Measurements from ENCODE around the gene DOK4.
A peak's percentile ranks its signal among the peaks of the same experiment; 100 is the strongest.
"Not testable (repeated sequence)": the region's sequence is repeated elsewhere in the genome, so short reads cannot be mapped to it uniquely, and the experiment has no call there.

The DOK4 gene

DNA sequence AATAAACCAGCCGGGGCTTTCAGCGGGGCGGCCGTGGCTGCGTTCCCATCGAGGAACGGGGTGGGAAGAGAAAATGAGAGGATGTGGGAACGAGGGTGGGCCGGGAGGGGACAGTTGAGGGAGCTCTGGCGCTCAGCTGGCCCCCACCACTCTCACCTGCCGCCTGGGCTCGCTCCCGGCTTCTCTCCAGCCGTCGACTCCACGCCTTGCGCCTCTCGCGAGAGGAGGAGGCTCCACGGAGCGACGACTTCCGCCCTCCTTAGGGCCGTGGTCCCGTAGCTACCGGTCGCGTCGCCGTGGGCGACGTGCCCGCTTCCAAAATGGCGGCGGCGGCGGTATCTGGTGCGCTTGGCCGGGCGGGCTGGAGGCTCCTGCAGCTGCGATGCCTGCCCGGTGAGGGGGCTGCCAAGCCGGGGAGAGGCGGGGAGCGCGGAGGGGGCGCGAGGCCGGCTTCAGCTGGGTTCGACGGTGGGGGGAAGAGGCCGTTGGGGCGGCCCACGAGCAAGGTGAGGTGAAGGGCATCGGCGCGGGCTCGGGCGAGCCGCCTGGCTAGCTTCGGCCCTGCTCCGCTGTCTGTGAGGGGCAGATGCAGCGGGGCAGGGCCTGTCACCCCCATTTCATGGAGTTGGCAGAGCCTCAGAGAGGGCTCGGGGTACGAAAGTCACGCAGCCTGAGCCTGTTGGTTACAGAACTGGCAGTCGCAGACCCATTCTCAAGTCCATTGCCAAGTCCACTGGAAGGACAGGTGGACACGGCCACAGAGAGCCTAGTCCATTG, 38.9 kb downstream of the DOK4 start, which contains the start of the genes CIAPIN1 and COQ9:
Gene CIAPIN1 (minus strand): TSS at position 200 of the 777 bp plus-strand sequence. CDS start 6,457 bp downstream, outside the sequence.
Gene COQ9 (plus strand): TSS at position 294 of the 777 bp plus-strand sequence. CDS start 27 bp downstream, at position 321.
- Histone ChIP-seq H3K27ac (ENCODE audit: insufficient read depth, low read length, poor library complexity, severe bottlenecking) (peak within 1 kb of the TSS; percentile 84), H3K36me3 (ENCODE audit: control insufficient read depth, insufficient read depth, low read length) (peaks cover 1% of the 10 kb centered on the region), H3K4me1 (ENCODE audit: control insufficient read depth, insufficient read depth, low read length, poor library complexity, severe bottlenecking) (peaks cover 3% of the 10 kb centered on the region), H3K9me3 (ENCODE audit: control insufficient read depth, low read length) (no peaks in the 10 kb centered on the region), H3K27me3 (replicated peaks; ENCODE audit: control insufficient read depth, insufficient read depth, low read length, poor library complexity, severe bottlenecking) (no peaks in the 10 kb centered on the region), H3K4me3 (ENCODE audit: insufficient read depth, low read depth, low read length, poor library complexity, severe bottlenecking) (peak within 1 kb of the TSS; percentile 94)
- peak; percentile 80 to 91 (median 88) for DNase-seq

DNA sequence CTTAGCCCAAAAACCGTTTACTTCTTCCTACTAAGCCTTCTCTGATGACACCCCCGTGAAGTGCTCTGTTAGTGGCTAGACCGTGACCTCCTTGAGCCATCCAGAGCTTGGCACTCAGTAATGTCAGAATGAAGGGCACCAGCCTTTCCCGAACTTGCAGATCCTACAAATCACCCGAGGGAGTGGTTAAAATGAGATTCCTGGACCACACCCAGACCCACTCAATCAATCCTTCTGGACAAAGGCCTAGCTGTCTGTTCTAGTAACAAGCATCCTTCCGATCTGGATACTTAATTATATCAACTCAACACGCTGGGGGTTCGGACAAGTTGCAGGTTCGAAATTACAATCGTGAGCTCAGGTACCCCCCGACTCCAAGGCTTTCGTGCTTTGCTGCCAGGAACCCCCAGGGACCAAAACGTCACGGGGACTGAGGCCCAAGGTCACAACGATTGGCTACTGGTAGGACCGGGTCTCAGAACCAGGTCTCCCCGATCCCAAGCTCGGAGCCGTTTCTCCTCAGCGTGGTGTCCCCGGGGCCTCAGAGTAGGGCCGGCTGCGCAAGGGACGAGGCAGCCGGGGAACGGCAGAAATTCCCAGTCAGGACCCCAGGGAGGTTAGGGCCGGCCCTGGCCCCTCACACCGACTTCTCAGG, 39.6 kb downstream of the DOK4 start:
- H3K9me3 ChIP-seq (ENCODE audit: control insufficient read depth, low read length), result no peaks in the 10 kb centered on the region
- H3K27ac ChIP-seq (ENCODE audit: insufficient read depth, low read length, poor library complexity, severe bottlenecking), result peak overlapping the region; percentile 84
- H3K36me3 ChIP-seq (ENCODE audit: control insufficient read depth, insufficient read depth, low read length), result no peaks in the 10 kb centered on the region
- peaks cover 3% of the 10 kb centered on the region for H3K4me1 ChIP-seq (ENCODE audit: control insufficient read depth, insufficient read depth, low read length, poor library complexity, severe bottlenecking)
- peak in 1 of 3 donors; percentile 5 for DNase-seq
- H3K27me3 ChIP-seq (replicated peaks; ENCODE audit: control insufficient read depth, insufficient read depth, low read length, poor library complexity, severe bottlenecking), result no peaks in the 10 kb centered on the region
- peak overlapping the region; percentile 94 for H3K4me3 ChIP-seq (ENCODE audit: insufficient read depth, low read depth, low read length, poor library complexity, severe bottlenecking)

DNA sequence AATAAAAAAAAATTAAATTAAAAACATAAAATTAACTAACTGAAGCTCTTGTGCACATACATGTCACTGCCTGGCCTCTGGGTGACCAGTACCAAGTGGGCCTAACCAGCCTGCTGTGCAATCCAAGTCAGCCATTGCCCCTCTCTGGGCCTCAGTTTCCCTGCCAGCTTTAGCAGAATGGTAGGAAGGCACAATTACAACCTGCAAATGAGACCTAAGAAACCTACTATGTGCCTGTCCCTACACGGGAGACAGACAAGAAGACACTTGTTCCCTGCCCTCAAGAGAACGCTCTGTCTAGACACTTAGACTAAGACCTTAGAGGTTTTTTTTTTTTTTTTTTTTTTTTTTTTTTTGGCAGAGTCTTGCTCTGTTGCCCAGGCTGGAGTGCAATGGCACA, 40.8 kb downstream of the DOK4 start:
- no peak for DNase-seq
- peaks cover 6% of the 10 kb centered on the region for H3K36me3 ChIP-seq (ENCODE audit: control insufficient read depth, insufficient read depth, low read length)

DNA sequence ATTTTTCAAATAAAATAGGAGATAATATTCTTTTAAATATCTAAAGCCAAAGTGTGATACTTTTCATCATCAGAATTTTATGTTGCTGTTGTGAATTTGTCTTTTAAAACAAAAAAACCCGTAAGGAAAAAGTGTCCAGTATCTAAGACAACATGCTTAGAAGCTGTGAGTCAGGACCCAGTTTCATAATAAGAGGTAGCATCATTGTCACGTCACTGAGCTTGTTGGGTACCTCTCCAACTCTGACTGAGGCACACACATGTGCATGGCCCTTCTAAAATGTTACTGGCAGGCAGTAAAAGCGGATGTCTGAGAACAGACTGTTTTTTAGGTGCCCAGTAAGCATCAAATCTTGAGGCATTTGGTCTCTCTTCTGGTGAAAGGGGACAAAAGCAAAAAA, 41.6 kb downstream of the DOK4 start:
- H3K27ac ChIP-seq (ENCODE audit: insufficient read depth, low read length, poor library complexity, severe bottlenecking), result no peak overlapping the region
- H3K36me3 ChIP-seq (ENCODE audit: control insufficient read depth, insufficient read depth, low read length), result peaks cover 14% of the 10 kb centered on the region
- H3K9me3 ChIP-seq (ENCODE audit: control insufficient read depth, low read length), result peaks cover 4% of the 10 kb centered on the region
- no peak overlapping the region for H3K4me3 ChIP-seq (ENCODE audit: insufficient read depth, low read depth, low read length, poor library complexity, severe bottlenecking)
- no peaks in the 10 kb centered on the region for H3K27me3 ChIP-seq (replicated peaks; ENCODE audit: control insufficient read depth, insufficient read depth, low read length, poor library complexity, severe bottlenecking)
- DNase-seq, result no peak
- peaks cover 3% of the 10 kb centered on the region for H3K4me1 ChIP-seq (ENCODE audit: control insufficient read depth, insufficient read depth, low read length, poor library complexity, severe bottlenecking)

More for the DNA sequence above, 40.8 kb downstream of the DOK4 start:
- Histone ChIP-seq H3K4me3 (ENCODE audit: insufficient read depth, low read depth, low read length, poor library complexity, severe bottlenecking) (no peak overlapping the region), H3K27ac (ENCODE audit: insufficient read depth, low read length, poor library complexity, severe bottlenecking) (no peak overlapping the region), H3K27me3 (replicated peaks; ENCODE audit: control insufficient read depth, insufficient read depth, low read length, poor library complexity, severe bottlenecking) (no peaks in the 10 kb centered on the region), H3K4me1 (ENCODE audit: control insufficient read depth, insufficient read depth, low read length, poor library complexity, severe bottlenecking) (peaks cover 3% of the 10 kb centered on the region), H3K9me3 (ENCODE audit: control insufficient read depth, low read length) (no peaks in the 10 kb centered on the region)

DNA sequence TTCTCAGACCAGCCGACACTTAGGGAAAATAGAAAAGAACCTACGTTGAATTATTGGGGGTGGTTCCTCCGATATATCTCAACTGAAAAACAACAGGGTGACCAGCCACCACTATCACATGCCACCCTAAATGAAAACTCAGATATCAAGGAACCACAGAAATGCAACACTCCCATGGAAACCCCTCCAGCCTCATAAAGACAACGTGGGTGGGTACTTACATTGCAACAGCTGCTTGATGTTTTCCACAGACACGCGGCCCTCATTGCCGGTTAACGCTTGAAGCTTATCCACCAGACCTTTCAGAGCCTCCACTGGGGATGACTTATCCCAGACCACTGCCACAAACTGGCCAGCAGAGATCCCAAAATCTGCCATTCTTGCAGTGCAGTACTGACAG, 45.7 kb downstream of the DOK4 start:
- peaks cover 32% of the 10 kb centered on the region for H3K36me3 ChIP-seq (ENCODE audit: control insufficient read depth, insufficient read depth, low read length)
- H3K27me3 ChIP-seq (replicated peaks; ENCODE audit: control insufficient read depth, insufficient read depth, low read length, poor library complexity, severe bottlenecking); H3K4me1 ChIP-seq (ENCODE audit: control insufficient read depth, insufficient read depth, low read length, poor library complexity, severe bottlenecking); H3K9me3 ChIP-seq (ENCODE audit: control insufficient read depth, low read length); DNase-seq; H3K27ac ChIP-seq (ENCODE audit: insufficient read depth, low read length, poor library complexity, severe bottlenecking); H3K4me3 ChIP-seq (ENCODE audit: insufficient read depth, low read depth, low read length, poor library complexity, severe bottlenecking): not testable (repeated sequence)

DNA sequence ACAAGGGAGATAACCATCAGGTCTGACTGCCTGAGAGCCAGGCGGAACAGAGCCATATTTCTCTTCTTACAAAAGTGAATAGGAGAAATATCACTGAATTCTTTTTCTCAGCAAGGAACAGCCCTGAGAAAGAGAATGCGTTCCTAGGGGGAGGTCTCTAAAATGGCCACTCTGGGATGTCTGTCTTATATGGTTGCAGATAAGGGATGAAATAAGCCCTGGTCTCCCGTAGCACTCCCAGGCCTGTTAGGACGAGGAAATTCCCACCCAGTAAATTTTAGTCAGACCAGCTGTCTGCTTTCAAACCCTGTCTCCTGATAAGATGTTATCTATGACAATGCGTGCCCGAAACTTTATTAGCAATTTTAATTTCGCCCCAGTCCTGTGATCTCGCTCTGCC, 46.3 kb downstream of the DOK4 start:
- H3K9me3 ChIP-seq (ENCODE audit: control insufficient read depth, low read length); H3K27me3 ChIP-seq (replicated peaks; ENCODE audit: control insufficient read depth, insufficient read depth, low read length, poor library complexity, severe bottlenecking); H3K4me1 ChIP-seq (ENCODE audit: control insufficient read depth, insufficient read depth, low read length, poor library complexity, severe bottlenecking); DNase-seq; H3K4me3 ChIP-seq (ENCODE audit: insufficient read depth, low read depth, low read length, poor library complexity, severe bottlenecking); H3K27ac ChIP-seq (ENCODE audit: insufficient read depth, low read length, poor library complexity, severe bottlenecking): not testable (repeated sequence)
- H3K36me3 ChIP-seq (ENCODE audit: control insufficient read depth, insufficient read depth, low read length), result peaks cover 32% of the 10 kb centered on the region

DNA sequence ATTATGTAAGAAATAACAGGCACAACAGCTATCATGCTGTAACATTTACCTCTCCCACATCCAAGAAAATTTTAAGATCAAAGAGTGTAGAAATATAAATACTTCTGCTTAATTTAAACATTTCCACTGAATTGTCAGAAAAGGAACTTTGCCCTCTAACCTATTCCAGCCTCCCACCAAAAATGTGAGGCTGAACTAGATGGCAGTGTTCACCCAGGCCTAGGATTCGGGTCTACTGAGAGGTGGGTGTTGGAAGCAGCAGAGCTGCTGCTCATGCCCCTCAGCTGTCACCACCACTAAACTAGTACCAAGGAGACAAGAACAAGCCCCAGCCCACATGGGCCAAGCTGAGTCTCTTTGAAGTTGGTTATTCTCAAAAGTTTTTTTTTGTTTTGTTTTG, 50.5 kb downstream of the DOK4 start:
- H3K9me3 ChIP-seq (ENCODE audit: control insufficient read depth, low read length), result peaks cover 4% of the 10 kb centered on the region
- H3K27ac ChIP-seq (ENCODE audit: insufficient read depth, low read length, poor library complexity, severe bottlenecking), result no peak overlapping the region
- no peaks in the 10 kb centered on the region for H3K27me3 ChIP-seq (replicated peaks; ENCODE audit: control insufficient read depth, insufficient read depth, low read length, poor library complexity, severe bottlenecking)
- H3K4me1 ChIP-seq (ENCODE audit: control insufficient read depth, insufficient read depth, low read length, poor library complexity, severe bottlenecking), result no peaks in the 10 kb centered on the region
- peaks cover 64% of the 10 kb centered on the region for H3K36me3 ChIP-seq (ENCODE audit: control insufficient read depth, insufficient read depth, low read length)
- no peak overlapping the region for H3K4me3 ChIP-seq (ENCODE audit: insufficient read depth, low read depth, low read length, poor library complexity, severe bottlenecking)
- DNase-seq, result no peak

DNA sequence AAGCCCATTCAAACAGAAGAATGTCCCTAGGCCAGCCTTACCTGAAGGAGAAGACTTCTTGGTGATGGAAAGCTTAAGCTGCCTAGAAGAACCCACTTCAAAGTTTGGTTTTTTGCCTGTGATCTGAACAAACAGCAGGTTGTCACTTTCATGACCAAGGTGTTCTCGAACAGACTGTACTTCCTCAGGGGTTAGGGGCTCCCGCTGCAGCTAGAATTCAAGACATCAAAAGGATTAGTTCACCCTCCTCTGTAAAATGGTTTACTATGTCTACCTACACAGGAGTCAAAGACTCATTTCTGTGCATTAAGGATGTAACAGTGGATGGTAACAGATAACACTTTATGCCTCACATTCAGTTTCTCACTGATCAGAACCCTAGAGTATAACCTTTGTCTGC, 52.3 kb downstream of the DOK4 start:
- peaks cover 62% of the 10 kb centered on the region for H3K36me3 ChIP-seq (ENCODE audit: control insufficient read depth, insufficient read depth, low read length)

DNA sequence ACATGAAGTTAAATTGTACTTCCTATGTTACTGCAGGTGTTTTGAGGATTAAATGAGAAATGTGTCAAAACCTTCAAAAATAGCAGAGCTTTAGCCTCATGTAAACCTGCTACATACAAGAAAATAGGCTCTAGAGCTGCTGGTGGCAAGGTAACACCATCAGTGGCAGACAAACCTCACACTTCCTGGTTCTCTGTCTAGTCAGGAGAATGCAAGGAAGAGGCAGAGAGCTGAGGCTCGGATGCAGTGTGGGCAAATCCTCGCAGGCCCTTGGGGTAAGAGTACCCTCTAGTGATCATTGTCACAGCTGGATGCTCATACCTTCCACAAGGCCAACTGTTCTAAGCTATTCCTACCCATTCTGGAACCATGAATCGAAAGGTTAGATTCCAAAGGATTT, 53.3 kb downstream of the DOK4 start:
- H3K4me3 ChIP-seq (ENCODE audit: insufficient read depth, low read depth, low read length, poor library complexity, severe bottlenecking), result no peak overlapping the region
- no peaks in the 10 kb centered on the region for H3K9me3 ChIP-seq (ENCODE audit: control insufficient read depth, low read length)
- H3K36me3 ChIP-seq (ENCODE audit: control insufficient read depth, insufficient read depth, low read length), result peaks cover 63% of the 10 kb centered on the region
- DNase-seq, result no peak
- no peaks in the 10 kb centered on the region for H3K27me3 ChIP-seq (replicated peaks; ENCODE audit: control insufficient read depth, insufficient read depth, low read length, poor library complexity, severe bottlenecking)
- no peak overlapping the region for H3K27ac ChIP-seq (ENCODE audit: insufficient read depth, low read length, poor library complexity, severe bottlenecking)
- no peaks in the 10 kb centered on the region for H3K4me1 ChIP-seq (ENCODE audit: control insufficient read depth, insufficient read depth, low read length, poor library complexity, severe bottlenecking)

More for the DNA sequence above, 52.3 kb downstream of the DOK4 start:
- no peak for DNase-seq
- H3K4me1 ChIP-seq (ENCODE audit: control insufficient read depth, insufficient read depth, low read length, poor library complexity, severe bottlenecking), result no peaks in the 10 kb centered on the region
- no peak overlapping the region for H3K27ac ChIP-seq (ENCODE audit: insufficient read depth, low read length, poor library complexity, severe bottlenecking)
- no peaks in the 10 kb centered on the region for H3K9me3 ChIP-seq (ENCODE audit: control insufficient read depth, low read length)
- no peaks in the 10 kb centered on the region for H3K27me3 ChIP-seq (replicated peaks; ENCODE audit: control insufficient read depth, insufficient read depth, low read length, poor library complexity, severe bottlenecking)
- H3K4me3 ChIP-seq (ENCODE audit: insufficient read depth, low read depth, low read length, poor library complexity, severe bottlenecking), result no peak overlapping the region

DNA sequence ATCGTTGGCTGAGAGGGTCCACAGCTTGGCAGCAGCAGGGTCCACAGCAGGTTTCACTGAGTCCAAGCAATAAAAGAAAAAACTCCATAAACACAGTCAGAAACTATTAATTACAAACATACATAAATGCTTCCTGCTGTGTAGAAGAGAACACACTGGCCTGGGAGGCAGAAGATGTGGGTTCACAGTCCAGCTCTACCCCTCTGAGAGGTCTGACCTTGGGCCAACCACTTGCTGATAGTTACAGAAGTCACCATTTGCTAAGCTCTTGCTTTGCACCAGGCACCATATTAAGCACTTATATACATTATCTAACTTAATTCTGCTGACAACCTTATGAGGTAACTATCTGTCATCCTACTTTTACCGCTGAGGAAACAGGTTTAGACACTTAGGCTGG, 53.8 kb downstream of the DOK4 start:
- Histone ChIP-seq H3K4me1 (ENCODE audit: control insufficient read depth, insufficient read depth, low read length, poor library complexity, severe bottlenecking) (no peaks in the 10 kb centered on the region), H3K4me3 (ENCODE audit: insufficient read depth, low read depth, low read length, poor library complexity, severe bottlenecking) (no peak overlapping the region), H3K36me3 (ENCODE audit: control insufficient read depth, insufficient read depth, low read length) (peaks cover 63% of the 10 kb centered on the region), H3K27me3 (replicated peaks; ENCODE audit: control insufficient read depth, insufficient read depth, low read length, poor library complexity, severe bottlenecking) (no peaks in the 10 kb centered on the region), H3K27ac (ENCODE audit: insufficient read depth, low read length, poor library complexity, severe bottlenecking) (no peak overlapping the region), H3K9me3 (ENCODE audit: control insufficient read depth, low read length) (no peaks in the 10 kb centered on the region)
- DNase-seq, result no peak

Data from effector memory CD4-positive, alpha-beta T cell (primary cell).